Glomerular visceral epithelial cell (primary cell): ENCODE results near the gene FHIT.

Source experiments
- DNase-seq: peaks from one replicate; pipeline ENCODE4 v3.0.0-alpha.2; 2016; ENCODE audit errors: extremely low spot score

Gene FHIT

GRCh38 chr3:60000311-60001105, 1250.7 kb downstream of the FHIT start:
- DNase-seq = no peak

GRCh38 chr3:59998058-59998457, 1253.2 kb downstream of the FHIT start:
- DNase-seq = no peak

GRCh38 chr3:59997583-59997982, 1253.7 kb downstream of the FHIT start:
- no peak for DNase-seq

- no peak for DNase-seq
These were observed 1255.2 kb downstream of the FHIT start for GRCh38 chr3:59996056-59996455.

- DNase-seq = no peak
These were observed 1255.7 kb downstream of the FHIT start for GRCh38 chr3:59995563-59995962.

GRCh38 chr3:59994732-59995304, 1256.4 kb downstream of the FHIT start:
- no peak for DNase-seq

- no peak for DNase-seq
These were observed 1258.7 kb downstream of the FHIT start for GRCh38 chr3:59992578-59992977.

- DNase-seq = no peak
These were observed 1260.3 kb downstream of the FHIT start for GRCh38 chr3:59990915-59991314.

- no peak for DNase-seq
These were observed 1268.7 kb downstream of the FHIT start for GRCh38 chr3:59982510-59982909.

GRCh38 chr3:59981377-59981776, 1269.9 kb downstream of the FHIT start:
- DNase-seq = no peak

- DNase-seq = no peak
These were observed 1270.7 kb downstream of the FHIT start for GRCh38 chr3:59980576-59980975.

GRCh38 chr3:59979542-59979941, 1271.7 kb downstream of the FHIT start:
- DNase-seq = no peak

GRCh38 chr3:59978979-59979378, 1272.3 kb downstream of the FHIT start:
- no peak for DNase-seq

GRCh38 chr3:59970796-59971195, 1280.5 kb downstream of the FHIT start:
- no peak for DNase-seq

- no peak for DNase-seq
These were observed 1280.9 kb downstream of the FHIT start for GRCh38 chr3:59970376-59970775.

GRCh38 chr3:59968513-59969045, 1282.7 kb downstream of the FHIT start:
- DNase-seq = no peak

- DNase-seq = no peak
These were observed 1287.6 kb downstream of the FHIT start for GRCh38 chr3:59963676-59964075.

- no peak for DNase-seq
These were observed 1294.1 kb downstream of the FHIT start for GRCh38 chr3:59957150-59957549.

GRCh38 chr3:59953104-59953503, 1298.1 kb downstream of the FHIT start:
- DNase-seq = no peak

GRCh38 chr3:59949311-59949710, 1301.9 kb downstream of the FHIT start:
- DNase-seq = no peak

GRCh38 chr3:59946401-59946800, 1304.9 kb downstream of the FHIT start:
- DNase-seq = no peak

GRCh38 chr3:59940718-59941117, 1310.5 kb downstream of the FHIT start:
- no peak for DNase-seq

- no peak for DNase-seq
These were observed 1311.3 kb downstream of the FHIT start for GRCh38 chr3:59939826-59940426.
